Measurements from ENCODE around the gene TNRC6A.

- TF ChIP-seq GATA2 (IDR thresholded peaks at IDR 0.05; ENCODE audit: low read depth, low read length): no peak
- no peak for TF ChIP-seq GATA3 (IDR thresholded peaks at IDR 0.05; ENCODE audit: low read depth, low read length)
Measured at GRCh38 chr16:24778671-24779070, 49.2 kb downstream of the TNRC6A start.
